A673 (cell line): Measurements from ENCODE around the gene TELO2. TPM values are rescaled to one million over a fixed set of nuclear protein-coding genes. Genes with fewer than 3 reads are reported as not detected.

Experiments
- BruUV-seq: library from RNA; stranded (reverse); fragments of 400-500 nt; replicated peaks from 2 replicates; lab custom pipeline; 2021; lab: Mats Ljungman, UMichigan
- CTCF ChIA-PET: fragments of 300-600 bp; sonication (Branson Sonifier 250); formaldehyde crosslinking; loops from one replicate; lab custom pipeline; 2022; ENCODE audit warnings: antibody characterized with exemption; lab: Charles Lee
- POLR2A ChIA-PET: fragments of 300-600 bp; sonication (Branson Sonifier 250); formaldehyde crosslinking; loops from one replicate; lab custom pipeline; 2022; ENCODE audit warnings: antibody characterized with exemption; ENCODE audit not compliant: low non-redundant PET; lab: Charles Lee
- DNase-seq: peaks from one replicate; pipeline ENCODE4 v3.0.0-alpha.2; 2015; ENCODE audit warnings: low spot score
- H3K27ac ChIP-seq: fragments of 200-600 bp; sonication (generic); 2 replicates; pipeline ENCODE4 v1.5.1; 2016; ENCODE audit warnings: mixed run types, low read depth, mild to moderate bottlenecking, mixed read lengths, antibody characterized with exemption, low read length; ENCODE audit not compliant: poor library complexity, severe bottlenecking
- H3K27me3 ChIP-seq: fragments of 200-600 bp; sonication (generic); replicated peaks from 2 replicates; pipeline ENCODE4 v1.6.1; 2017; ENCODE audit warnings: mixed run types, low read depth, mild to moderate bottlenecking, mixed read lengths, antibody characterized with exemption, low read length; ENCODE audit not compliant: insufficient read depth, poor library complexity
- H3K36me3 ChIP-seq: fragments of 200-600 bp; sonication (generic); 2 replicates; pipeline ENCODE4 v1.6.1; 2016; ENCODE audit warnings: mixed run types, mild to moderate bottlenecking, mixed read lengths, antibody characterized with exemption, low read length; ENCODE audit not compliant: insufficient read depth, poor library complexity, severe bottlenecking
- H3K4me1 ChIP-seq: fragments of 200-600 bp; sonication (generic); 2 replicates; pipeline ENCODE4 v1.6.1; 2017; ENCODE audit warnings: mixed run types, mild to moderate bottlenecking, mixed read lengths, antibody characterized with exemption, low read length; ENCODE audit not compliant: insufficient read depth, poor library complexity, severe bottlenecking
- H3K4me3 ChIP-seq: fragments of 200-600 bp; sonication (generic); 2 replicates; pipeline ENCODE4 v1.5.1; 2016; ENCODE audit warnings: low read depth, mixed run types, mild to moderate bottlenecking, mixed read lengths, low read length; ENCODE audit not compliant: poor library complexity, severe bottlenecking
- H3K9me3 ChIP-seq: fragments of 200-600 bp; sonication (generic); 2 replicates; pipeline ENCODE4 v1.6.1; 2016; ENCODE audit warnings: mixed run types, low read depth, mild to moderate bottlenecking, mixed read lengths, antibody characterized with exemption, low read length; ENCODE audit not compliant: poor library complexity, severe bottlenecking
- CTCF ChIP-seq: fragments of 300-800, 200-600 bp; sonication (generic); conservative IDR thresholded peaks from 2 replicates; pipeline ENCODE4 v1.5.1; 2017; ENCODE audit warnings: low read depth, mild to moderate bottlenecking, antibody characterized with exemption, low read length, moderate library complexity, mixed read lengths
- EZH2 ChIP-seq: fragments of 200-600 bp; sonication (generic); IDR thresholded peaks from 2 replicates; pipeline ENCODE4 v1.6.1; 2017; ENCODE audit warnings: borderline replicate concordance, low read depth, mild to moderate bottlenecking, mixed read lengths, antibody characterized with exemption, low read length; ENCODE audit not compliant: poor library complexity, severe bottlenecking
- intact Hi-C: fragments of 100-400 bp; cut with micrococcal nuclease; formaldehyde crosslinking; loops from one replicate; pipeline ENCODE4 v1.10.0; 2022; ENCODE audit not compliant: unreplicated experiment
- total RNA-seq: library from RNA; stranded (reverse); gene quantifications from 2 replicates; pipeline ENCODE4 v1.2.3, GENCODE V29; 2021

The TELO2 gene
- total RNA-seq, 1 experiment from 2014 or later, result 67.0 TPM

- POLR2A ChIA-PET, result no interaction called here
- CTCF ChIA-PET, result no interaction called here
- H3K27ac ChIP-seq, result no peak overlapping the region
- intact Hi-C loops, result no loop called here
- no peaks in the 10 kb centered on the region for H3K36me3 ChIP-seq
- no peak overlapping the region for H3K4me3 ChIP-seq
- H3K4me1 ChIP-seq, result no peaks in the 10 kb centered on the region
- no peaks in the 10 kb centered on the region for H3K27me3 ChIP-seq
- TF ChIP-seq EZH2, result no peak
- TF ChIP-seq CTCF, result no peak
- DNase-seq, result no peak
- H3K9me3 ChIP-seq, result no peaks in the 10 kb centered on the region
- no TSS peak for BruUV-seq
Measured at GRCh38 chr16:1508494-1509187, 15.5 kb downstream of the TELO2 start.

- Histone ChIP-seq H3K27ac (no peak overlapping the region), H3K27me3 (no peaks in the 10 kb centered on the region), H3K4me1 (no peaks in the 10 kb centered on the region), H3K36me3 (no peaks in the 10 kb centered on the region), H3K4me3 (no peak overlapping the region), H3K9me3 (peaks cover 4% of the 10 kb centered on the region)
- intact Hi-C loops, result no loop called here
- no peak for DNase-seq
- CTCF ChIA-PET, result no interaction called here
- TF ChIP-seq CTCF (no peak), EZH2 (no peak)
- no TSS peak for BruUV-seq
- POLR2A ChIA-PET, result no interaction called here
Measured at GRCh38 chr16:1509307-1510221, 16.4 kb downstream of the TELO2 start.

- intact Hi-C loops, result no loop called here
- no peak overlapping the region for H3K4me3 ChIP-seq
- H3K27ac ChIP-seq, result no peak overlapping the region
- no peaks in the 10 kb centered on the region for H3K36me3 ChIP-seq
- H3K4me1 ChIP-seq, result no peaks in the 10 kb centered on the region
- ChIA-PET POLR2A (no interaction called here), CTCF (no interaction called here)
- DNase-seq, result no peak
- no TSS peak for BruUV-seq
- TF ChIP-seq EZH2 (no peak), CTCF (no peak)
- H3K9me3 ChIP-seq, result peaks cover 8% of the 10 kb centered on the region
- no peaks in the 10 kb centered on the region for H3K27me3 ChIP-seq
Measured at GRCh38 chr16:1510272-1510671, 17.1 kb downstream of the TELO2 start.
